IPS-18c (cell line): ENCODE measurements around the gene SPNS1.
"Not testable (repeated sequence)": the region's sequence is repeated elsewhere in the genome, so short reads cannot be mapped to it uniquely, and the experiment has no call there.

Source experiments
- H3K4me3 ChIP-seq: 2 replicates; pipeline ENCODE4 v1.7.0; 2013; ENCODE audit warnings: low read depth, mild to moderate bottlenecking, low read length, moderate library complexity; ENCODE audit not compliant: insufficient read depth
- H3K9me3 ChIP-seq: one replicate; pipeline ENCODE4 v1.6.1; 2013; ENCODE audit warnings: mild to moderate bottlenecking, low read length, moderate library complexity; ENCODE audit not compliant: control insufficient read depth, insufficient read depth

Gene SPNS1

GRCh38 chr16:28946681-28947080, 27.9 kb upstream of the SPNS1 start:
- Histone ChIP-seq H3K4me3 (no peak overlapping the region), H3K9me3 (no peaks in the 10 kb centered on the region)

DNA sequence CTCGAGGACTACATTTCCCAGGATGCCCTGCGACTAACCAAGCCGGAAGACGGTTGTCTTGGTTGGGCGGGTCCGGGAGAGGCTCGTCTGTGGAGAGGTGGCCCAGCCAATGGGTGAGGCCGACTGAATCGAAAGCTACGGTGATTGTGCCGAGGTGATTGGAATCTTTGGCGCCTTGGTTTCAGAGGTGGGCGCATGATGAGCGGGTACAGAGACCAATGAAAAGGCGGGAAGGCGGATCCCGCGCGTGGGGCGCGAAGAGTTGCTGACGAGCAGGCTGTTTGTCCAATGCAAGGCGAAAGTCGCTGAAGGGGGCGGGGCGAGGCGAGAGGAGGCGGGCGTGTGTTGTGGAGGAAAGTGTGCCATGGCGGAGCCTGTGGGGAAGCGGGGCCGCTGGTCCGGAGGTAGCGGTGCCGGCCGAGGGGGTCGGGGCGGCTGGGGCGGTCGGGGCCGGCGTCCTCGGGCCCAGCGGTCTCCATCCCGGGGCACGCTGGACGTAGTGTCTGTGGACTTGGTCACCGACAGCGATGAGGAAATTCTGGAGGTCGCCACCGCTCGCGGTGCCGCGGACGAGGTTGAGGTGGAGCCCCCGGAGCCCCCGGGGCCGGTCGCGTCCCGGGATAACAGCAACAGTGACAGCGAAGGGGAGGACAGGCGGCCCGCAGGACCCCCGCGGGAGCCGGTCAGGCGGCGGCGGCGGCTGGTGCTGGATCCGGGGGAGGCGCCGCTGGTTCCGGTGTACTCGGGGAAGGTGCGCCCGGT, 23.7 kb upstream of the SPNS1 start, which contains the start of gene NFATC2IP:
Gene NFATC2IP (plus strand): TSS at position 290 of the 762 bp plus-strand sequence. CDS start 75 bp downstream, at position 365.
- Histone ChIP-seq H3K9me3 (no peaks in the 10 kb centered on the region), H3K4me3 (peak within 1 kb of the TSS; percentile 91)

DNA sequence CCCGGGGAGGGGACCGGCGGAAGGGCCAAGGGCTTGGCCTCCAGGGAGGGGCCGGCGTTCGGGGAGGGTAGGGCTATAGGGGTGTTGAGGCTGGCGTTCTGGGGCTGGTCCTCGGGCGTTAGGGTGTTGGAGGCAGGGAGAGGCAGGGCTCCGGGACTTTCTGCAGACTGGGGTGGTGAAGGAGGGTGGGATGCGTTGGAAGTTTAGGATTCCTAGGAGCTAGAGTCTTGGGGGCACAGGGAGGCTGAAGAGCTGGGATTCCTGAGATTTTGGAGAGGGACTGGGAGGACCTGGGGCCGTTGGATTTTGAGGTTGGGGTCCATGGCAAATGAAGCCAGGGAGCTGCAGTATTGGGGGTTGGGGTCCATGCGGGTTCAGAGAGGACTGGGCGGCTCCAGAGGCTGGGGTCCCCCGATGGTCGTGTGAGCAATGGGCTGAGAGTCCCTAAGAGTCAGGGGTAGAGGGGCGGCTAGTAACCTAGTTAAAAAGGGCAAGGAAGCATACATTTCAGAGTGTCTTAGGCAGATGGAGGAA, 23.1 kb upstream of the SPNS1 start:
- Histone ChIP-seq H3K4me3 (peak overlapping the region; percentile 91), H3K9me3 (no peaks in the 10 kb centered on the region)

GRCh38 chr16:28958216-28958615, 16.4 kb upstream of the SPNS1 start:
- Histone ChIP-seq H3K4me3 (no peak overlapping the region), H3K9me3 (no peaks in the 10 kb centered on the region)

DNA sequence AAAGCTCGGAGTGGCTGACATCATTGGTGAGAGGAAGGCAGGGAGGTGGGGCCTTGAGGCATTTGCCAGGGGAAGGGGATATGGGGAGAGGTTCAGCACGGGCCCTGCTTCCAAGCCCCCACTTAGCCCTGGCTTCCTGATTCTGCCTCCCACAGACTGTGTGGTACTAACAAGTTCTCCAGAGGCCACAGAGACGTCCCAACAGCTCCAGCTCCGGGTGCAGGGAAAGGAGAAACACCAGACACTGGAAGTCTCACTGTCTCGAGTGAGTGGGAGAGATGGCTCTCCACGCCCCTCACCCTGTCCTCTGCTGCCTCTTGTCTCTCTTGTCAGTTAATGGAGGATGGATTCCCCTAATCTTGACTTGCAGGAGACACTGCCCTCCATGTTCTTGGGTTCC, 15.7 kb upstream of the SPNS1 start:
- Histone ChIP-seq H3K4me3 (no peak overlapping the region), H3K9me3 (no peaks in the 10 kb centered on the region)

DNA sequence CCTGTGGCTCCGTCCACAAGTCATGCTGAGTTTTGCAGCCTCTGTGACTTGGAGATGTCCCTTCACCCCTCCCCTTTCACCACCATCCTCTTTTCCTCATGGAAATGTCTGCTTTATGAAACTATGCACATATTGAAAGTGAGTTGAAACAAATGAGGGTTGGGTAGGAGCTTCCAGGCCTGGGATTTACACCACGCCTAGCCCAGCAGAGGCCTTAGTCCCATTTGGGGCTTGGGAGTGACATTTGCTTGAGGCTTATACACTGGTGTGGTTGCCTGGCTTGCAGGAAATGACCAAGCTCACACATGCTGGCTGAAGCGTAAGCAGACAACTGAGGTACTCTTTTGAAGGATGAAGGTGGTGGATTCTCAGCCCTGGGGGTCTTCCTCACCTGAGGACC, 10.5 kb upstream of the SPNS1 start:
- no peak overlapping the region for H3K4me3 ChIP-seq
- H3K9me3 ChIP-seq = peaks cover 2% of the 10 kb centered on the region

GRCh38 chr16:28964496-28964895, 10.1 kb upstream of the SPNS1 start:
- H3K9me3 ChIP-seq = peaks cover 2% of the 10 kb centered on the region
- H3K4me3 ChIP-seq = no peak overlapping the region

GRCh38 chr16:28967156-28967555, 7.4 kb upstream of the SPNS1 start:
- peaks cover 2% of the 10 kb centered on the region for H3K9me3 ChIP-seq
- H3K4me3 ChIP-seq = no peak overlapping the region

DNA sequence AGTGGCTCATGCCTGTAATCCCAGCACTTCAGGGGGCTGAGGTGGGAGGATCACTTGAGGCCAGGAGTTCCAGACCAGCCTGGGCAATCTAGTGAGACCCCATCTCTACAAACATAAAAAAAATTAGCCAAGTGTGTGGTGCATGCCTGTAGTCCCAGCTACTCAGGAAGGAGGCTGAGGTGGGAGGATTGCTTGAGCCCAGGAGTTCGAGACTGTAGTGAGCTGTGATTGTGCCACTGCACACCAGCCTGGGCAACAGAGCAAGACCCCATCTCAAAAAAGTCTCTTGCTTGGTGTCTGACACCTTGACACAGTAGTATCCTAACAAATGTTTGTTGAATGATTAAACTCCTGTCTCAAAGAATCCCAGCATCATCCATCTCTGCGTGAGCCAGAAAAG, 4.9 kb upstream of the SPNS1 start:
- H3K9me3 ChIP-seq, H3K4me3 ChIP-seq: not testable (repeated sequence)

DNA sequence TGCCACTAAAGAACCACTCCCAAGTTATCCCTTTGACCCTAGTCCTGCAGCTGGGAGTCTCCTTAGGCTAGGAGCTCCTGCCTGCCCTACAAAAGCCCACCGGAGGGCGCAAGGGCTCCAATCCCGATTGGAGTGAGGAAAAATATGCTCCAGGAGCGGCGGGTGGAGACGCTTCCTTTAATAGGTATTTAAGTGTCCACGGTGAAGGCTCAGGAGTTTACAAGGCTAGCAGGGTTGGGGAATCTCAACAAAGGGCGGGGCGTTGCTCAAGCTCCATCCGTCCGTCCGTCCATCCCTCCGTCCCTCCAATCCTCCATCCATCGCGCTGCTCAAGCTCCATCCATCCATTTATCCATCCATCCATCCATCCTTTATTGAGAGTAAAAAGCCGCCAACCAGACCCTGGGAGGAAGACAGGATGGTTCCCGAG, 556 bp upstream of the SPNS1 start:
- Histone ChIP-seq H3K9me3 (no peaks in the 10 kb centered on the region), H3K4me3 (peak overlapping the region; percentile 99)

DNA sequence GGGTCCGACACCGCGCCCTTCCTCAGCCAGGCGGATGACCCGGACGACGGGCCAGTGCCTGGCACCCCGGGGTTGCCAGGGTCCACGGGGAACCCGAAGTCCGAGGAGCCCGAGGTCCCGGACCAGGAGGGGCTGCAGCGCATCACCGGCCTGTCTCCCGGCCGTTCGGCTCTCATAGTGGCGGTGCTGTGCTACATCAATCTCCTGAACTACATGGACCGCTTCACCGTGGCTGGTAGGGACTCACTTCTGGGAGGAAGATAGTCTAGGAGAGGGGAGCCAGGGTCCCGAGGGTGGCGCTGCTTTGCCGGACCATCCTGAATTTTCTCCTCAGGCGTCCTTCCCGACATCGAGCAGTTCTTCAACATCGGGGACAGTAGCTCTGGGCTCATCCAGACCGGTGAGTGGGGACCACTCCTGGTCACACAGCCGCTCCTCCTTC, 601 bp downstream of the SPNS1 start:
- Histone ChIP-seq H3K9me3 (no peaks in the 10 kb centered on the region), H3K4me3 (peak overlapping the region; percentile 99)

GRCh38 chr16:28977703-28978662, 3.4 kb downstream of the SPNS1 start:
- peaks cover 7% of the 10 kb centered on the region for H3K9me3 ChIP-seq
- no peak overlapping the region for H3K4me3 ChIP-seq

GRCh38 chr16:28980330-28980729, 5.8 kb downstream of the SPNS1 start:
- not testable (repeated sequence) for H3K4me3 ChIP-seq, H3K9me3 ChIP-seq

DNA sequence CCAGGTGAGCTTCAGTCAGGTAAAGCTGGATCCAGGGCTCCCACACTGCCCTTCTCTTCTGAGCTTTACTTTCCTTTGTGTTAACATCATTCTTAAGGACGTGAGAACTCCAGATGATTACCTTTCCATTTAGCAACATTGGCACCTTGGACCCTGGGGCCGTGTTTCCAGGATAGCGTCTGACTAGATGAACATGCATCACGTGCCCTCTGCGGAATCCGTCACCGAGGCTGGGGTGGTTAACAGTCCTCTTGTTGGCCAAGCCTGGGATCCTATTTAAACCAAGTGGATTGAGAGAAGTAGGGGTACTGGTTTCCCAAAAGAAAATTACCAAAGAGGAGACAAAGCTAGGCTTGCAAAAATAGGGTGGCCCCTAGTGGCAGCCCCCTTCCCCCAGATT, 6.4 kb downstream of the SPNS1 start:
- H3K9me3 ChIP-seq = peaks cover 9% of the 10 kb centered on the region
- no peak overlapping the region for H3K4me3 ChIP-seq

GRCh38 chr16:28981517-28981916, 6.9 kb downstream of the SPNS1 start:
- no peak overlapping the region for H3K4me3 ChIP-seq
- H3K9me3 ChIP-seq = peaks cover 9% of the 10 kb centered on the region

GRCh38 chr16:28982418-28982817, 7.8 kb downstream of the SPNS1 start:
- peaks cover 9% of the 10 kb centered on the region for H3K9me3 ChIP-seq
- no peak overlapping the region for H3K4me3 ChIP-seq

DNA sequence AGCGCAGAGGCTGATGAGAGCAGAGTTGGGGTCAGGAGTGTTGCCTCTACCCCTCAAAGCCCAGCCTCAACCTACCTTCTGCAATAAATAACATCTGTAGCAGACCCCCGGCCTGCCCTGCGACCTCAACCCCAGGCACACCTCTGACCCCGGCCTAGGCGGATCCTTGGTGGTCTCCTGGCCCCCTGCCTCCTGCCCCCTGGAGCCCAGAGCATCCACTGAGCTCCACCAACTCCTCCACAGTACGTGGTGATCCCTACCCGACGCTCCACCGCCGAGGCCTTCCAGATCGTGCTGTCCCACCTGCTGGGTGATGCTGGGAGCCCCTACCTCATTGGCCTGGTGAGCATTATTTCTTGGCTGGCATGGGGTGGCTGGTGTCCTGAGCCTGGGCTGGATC, 8.4 kb downstream of the SPNS1 start:
- Histone ChIP-seq H3K9me3 (peaks cover 9% of the 10 kb centered on the region), H3K4me3 (no peak overlapping the region)

DNA sequence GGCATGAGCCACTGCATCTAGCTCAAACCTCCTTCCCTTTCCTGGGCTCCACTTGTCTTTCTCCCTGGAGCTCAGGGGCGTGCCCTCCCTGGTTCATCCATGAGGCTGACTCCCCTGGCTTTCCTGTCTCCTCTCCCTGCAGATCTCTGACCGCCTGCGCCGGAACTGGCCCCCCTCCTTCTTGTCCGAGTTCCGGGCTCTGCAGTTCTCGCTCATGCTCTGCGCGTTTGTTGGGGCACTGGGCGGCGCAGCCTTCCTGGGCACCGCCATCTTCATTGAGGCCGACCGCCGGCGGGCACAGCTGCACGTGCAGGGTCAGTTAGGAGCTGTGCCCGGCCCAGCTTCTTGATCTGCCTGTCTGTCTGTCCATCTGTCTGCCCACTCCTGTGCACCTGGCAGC, 9.1 kb downstream of the SPNS1 start:
- Histone ChIP-seq H3K4me3 (no peak overlapping the region), H3K9me3 (peaks cover 9% of the 10 kb centered on the region)
